Inferior parietal cortex (tissue), 1 donor: ENCODE measurements around the gene JADE1.

Source experiments
- DNase-seq: peaks from one replicate; pipeline ENCODE4 v3.0.0-alpha.2; 2016; ENCODE audit errors: extremely low spot score

Gene JADE1

DNA sequence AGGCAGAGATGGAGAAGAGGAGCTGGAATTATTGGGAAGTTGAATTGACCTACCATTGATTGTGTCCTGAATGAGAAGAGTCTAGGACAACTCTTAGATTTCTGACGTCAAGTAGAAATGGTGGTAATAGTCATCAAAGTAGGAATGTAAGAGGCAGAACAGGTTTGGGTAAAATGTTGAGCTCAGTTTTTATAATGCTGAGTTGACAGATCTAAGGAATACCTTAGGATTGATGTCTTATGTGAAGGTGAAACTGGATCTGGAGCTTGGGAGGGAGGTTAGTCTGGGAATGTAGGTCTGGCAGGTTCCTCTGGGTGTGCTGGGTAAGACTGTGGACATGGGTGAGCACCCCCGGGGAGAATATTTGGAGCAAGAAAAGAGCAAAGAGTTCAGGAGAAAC is 31.9 kb downstream of the JADE1 start:
- no peak for DNase-seq

DNA sequence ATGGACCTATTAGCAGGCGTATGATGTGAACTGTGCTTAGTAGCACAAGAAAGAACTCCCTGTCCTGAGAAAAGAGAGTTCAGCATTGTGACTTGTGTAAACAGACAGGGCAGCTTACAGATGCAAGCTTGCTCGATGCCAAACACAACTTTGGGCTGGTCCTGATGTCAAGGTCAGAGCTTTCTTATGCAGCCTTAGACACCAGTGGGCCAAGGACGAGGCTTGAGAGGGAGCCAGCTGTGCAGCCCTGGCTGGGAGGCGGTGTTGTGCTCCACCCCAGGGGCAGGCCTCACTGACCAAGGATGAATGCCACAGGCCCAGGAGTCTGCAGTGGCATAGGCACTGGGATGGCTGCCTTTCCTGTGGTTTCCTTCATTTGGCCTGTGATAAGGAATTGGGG is 35.4 kb downstream of the JADE1 start:
- DNase-seq: no peak

DNA sequence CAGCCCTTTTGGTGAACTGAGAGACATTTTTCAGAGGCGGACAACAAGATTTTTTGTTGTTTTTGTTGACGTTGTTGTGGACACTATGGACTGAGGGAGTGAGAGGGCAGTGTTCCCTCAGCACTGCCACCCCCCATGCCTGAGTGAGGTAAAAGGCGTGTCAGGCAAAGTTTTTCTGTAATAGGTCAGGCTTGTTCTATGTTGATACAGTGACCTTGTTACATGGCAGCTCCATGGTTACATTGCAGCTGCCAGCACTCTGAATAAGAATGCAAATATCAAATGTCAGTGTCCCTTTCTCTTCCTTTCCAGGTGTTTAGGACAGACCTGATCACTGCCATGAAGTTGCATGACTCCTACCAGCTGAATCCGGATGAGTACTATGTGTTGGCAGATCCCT is 36.6 kb downstream of the JADE1 start:
- DNase-seq: no peak

DNA sequence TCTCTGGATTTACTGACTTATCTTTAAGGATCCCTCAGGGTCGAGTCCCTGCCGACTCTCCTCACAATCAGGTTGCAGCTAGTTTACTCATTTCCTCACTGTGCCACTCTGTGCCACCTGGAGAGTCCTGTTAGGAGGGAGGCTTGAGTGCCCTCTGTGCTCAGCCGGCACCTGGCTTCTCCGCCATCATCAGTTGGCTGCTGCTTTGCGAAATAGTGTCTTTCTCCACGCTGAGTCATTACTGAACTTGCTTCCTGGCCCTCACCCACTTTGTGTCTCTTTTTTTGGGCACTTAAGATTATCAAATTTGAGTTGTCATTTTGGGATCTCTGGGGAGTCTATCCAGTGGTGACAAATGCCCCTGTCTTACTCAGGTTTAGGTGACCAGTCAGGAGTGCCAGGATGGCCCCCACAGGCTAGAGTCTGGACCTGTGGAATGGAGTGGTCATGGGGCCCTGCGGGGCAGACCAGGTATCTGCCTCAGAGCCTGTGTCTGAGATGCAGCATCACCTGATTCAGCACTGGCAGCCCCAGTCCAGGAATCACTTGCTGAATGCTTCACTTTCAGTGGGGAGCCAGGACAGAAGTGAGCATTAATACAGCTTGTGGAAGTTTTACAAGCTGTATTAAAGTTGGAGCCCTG is 37.7 kb downstream of the JADE1 start:
- no peak for DNase-seq

DNA sequence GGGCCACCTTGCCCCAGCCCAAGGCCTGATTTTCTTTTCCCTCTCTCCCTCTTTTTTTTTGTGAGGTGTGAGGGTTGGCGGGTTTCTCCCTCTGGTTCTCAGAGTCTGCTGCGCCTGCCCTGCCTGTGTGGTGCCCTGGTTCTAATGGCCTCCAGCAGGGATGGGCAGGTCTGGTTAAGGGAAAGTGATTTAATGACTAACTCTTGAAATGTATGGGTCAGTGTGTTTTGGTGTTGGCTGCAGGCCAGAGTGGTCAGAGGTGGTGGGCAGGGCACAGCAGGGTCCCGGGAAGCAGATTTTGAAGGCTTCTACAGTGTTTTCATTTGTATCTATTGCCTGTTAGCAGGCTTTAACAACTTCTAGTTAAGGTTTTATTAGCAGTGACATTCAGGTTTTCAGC is 39.0 kb downstream of the JADE1 start:
- DNase-seq: no peak

DNA sequence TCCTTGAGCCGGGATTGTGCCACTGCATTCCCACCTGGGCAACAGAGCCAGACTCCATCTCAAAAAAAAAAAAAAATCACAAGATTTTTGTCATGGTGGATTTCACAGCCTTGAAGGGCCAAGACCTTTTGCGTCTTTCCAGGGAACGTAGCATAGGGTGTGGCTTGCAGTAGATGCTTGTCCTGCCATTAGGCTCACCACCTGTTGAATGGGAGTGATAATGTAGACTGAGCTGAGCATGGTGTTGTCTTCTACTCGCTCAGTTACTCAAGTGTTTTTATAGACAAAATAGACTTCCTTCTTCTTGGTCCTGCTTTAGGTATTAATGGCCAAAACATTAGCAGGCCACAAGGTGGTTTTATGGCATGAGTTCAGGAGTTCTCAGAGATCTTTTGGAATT is 40.8 kb downstream of the JADE1 start:
- no peak for DNase-seq

DNA sequence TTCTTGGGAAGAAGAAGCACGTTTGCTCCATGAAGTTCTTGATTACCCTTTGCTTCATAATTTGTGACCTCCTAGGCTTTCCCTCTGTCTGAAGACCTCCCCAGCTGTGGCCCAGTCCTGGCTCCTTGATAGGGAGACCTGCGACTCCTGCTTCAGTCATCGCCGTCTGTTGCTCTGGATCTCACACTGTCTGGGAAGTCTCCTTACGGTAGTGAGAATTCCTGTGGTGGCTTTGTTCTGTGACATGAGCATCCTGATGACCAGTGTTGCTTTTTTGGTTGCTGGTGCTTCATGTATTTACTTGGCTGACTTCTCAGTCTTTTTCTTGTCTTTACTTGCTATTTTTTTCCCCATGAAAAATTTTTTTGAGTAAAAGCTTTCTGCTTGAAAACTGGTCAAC is 44.2 kb downstream of the JADE1 start:
- DNase-seq: no peak

DNA sequence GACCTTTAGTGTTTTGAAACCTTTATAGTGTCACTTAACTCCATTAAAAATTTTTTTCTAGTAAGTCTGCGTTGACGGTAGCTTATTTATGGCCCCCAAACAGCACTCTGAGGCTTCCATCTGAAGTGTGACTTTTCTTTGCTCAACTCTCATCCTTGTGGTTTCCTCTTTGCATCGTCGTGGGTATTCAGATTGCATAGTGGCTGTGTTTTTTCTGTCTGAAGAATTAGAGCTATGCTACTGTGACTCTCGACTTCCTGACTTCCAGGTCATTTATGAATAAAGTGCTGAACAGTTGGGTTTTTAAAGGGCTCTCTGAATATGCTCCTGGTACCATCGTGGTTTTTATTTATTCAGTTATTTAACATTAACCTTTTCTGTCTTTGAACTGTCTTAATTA is 44.9 kb downstream of the JADE1 start:
- no peak for DNase-seq

DNA sequence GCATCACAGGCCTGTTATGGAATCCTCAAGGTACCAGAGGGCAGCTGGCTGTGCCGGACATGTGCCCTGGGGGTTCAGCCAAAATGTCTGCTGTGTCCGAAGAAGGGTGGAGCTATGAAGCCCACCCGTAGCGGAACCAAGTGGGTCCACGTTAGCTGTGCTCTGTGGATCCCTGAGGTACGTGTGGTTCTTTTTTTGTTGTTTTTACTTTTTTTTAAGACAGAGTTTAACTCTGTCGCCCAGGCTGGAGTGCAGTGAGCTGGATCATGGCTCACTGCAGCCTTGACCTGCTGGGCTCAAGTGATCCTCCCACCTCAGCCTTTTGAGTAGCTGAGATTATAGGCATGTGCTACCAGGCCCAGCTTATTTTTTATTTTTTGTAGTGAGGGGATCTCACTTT is 46.1 kb downstream of the JADE1 start:
- DNase-seq: no peak

DNA sequence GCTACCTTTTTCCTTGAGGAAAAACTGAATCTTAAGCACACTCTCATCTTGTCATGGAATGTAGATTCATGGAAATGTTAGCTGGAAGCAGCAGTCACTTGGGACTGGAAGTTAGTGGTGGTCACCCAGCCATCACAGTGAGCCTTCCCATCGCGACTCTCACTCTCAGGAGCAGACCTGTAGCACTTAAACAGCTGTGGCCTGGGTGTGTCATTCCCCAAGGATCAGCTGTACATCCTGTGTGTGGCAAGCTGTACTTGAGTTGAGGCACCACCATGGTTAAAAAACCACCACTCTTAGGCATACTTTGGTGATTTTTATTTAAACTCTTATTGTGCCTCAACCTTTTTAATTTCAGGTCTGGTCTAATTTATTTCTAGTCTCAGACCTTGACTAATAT is 46.7 kb downstream of the JADE1 start:
- no peak for DNase-seq

DNA sequence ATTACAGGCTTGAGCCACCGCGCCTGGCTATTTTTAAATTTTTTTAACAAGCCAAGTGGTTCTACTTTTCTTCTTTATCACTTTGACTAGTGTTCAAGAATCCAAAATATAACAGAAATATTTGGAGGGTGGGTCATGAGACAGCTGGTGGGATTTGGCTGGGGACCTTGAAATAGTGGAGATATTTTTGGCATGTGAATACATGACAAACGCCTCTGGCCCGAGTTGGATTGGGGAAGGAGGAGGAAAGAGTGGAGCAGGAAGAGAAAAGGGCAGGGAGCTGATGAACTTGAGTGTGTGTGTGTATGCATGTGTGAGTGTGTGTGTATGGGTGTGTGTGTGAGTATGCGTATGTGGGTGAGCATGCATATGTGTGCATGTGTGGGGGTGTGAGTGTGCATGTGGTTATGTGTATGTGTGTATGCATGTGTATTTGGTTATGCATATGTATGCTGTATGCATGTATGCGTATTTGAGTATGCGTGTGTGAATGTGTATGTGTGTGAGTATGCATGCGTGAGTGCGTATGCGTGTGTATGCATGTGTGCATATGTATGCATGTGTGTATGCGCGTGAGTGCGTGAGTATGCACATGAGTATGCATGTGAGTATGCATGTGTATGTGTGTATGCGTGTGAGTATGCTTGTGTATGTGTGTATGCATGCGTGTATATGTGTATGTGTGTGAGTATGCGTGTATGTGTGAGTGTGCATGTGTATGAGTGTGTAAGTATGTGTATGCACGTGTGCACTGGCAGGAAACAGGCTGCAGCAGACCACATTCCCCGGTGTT is 49.6 kb downstream of the JADE1 start:
- no peak for DNase-seq

DNA sequence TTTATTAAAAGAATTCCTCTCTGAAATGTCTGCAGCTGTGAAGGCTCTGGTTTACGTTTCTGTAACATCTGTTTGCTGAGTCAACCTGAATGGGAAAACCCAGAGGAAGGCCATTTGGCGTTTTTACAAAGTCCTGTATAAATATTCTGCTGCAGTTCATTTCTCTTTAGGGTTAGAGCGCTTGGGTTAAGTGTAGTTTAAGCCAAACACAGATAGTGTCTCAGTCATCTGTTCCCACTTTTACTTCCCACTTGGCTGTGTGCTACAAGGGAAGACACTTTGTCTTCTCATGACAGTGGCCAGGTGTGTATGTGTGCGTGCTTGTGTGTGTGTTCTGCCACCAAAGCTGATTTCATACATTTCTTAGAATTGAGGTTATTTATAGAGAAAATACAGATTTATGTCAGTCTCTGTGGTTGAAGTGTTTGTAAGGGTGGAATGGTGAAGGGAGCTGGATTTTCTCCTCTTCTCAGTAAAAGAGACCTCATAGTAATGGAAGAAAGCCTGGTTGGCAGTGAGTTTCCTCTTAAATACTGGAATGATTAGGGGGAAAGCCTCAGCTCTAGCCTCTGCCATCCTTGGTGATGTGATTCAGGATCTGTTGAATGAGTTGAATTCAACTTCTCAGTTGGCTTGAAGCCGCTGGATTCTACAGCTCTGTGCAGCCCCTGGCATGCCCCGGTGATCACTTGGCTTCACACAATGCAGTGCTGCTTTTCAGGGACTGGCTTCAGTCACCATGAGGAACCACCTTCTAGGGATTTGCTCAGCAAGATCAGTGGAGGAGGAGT is 50.6 kb downstream of the JADE1 start:
- DNase-seq: no peak

DNA sequence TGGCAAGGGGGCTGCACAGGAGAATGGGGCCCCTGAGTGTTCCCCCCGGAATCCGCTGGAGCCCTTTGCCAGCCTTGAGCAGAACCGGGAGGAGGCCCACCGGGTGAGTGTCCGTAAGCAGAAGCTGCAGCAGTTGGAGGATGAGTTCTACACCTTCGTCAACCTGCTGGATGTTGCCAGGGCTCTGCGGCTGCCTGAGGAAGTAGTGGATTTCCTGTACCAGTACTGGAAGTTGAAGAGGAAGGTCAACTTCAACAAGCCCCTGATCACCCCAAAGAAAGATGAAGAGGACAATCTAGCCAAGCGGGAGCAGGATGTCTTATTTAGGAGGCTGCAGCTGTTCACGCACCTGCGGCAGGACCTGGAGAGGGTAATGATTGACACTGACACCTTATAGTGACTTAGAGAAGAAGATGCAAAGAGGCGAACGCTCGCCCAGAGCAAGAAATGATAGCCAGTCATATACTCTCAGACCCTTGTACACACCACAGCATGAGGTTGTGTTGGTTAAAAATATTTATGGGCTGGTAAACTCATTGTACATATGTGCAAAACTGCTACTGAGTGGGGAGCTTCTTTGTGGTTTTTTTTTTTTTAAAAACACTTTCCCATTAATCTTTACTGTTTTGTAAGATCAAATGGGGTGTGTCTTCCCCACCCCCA is 52.5 kb downstream of the JADE1 start:
- no peak for DNase-seq

DNA sequence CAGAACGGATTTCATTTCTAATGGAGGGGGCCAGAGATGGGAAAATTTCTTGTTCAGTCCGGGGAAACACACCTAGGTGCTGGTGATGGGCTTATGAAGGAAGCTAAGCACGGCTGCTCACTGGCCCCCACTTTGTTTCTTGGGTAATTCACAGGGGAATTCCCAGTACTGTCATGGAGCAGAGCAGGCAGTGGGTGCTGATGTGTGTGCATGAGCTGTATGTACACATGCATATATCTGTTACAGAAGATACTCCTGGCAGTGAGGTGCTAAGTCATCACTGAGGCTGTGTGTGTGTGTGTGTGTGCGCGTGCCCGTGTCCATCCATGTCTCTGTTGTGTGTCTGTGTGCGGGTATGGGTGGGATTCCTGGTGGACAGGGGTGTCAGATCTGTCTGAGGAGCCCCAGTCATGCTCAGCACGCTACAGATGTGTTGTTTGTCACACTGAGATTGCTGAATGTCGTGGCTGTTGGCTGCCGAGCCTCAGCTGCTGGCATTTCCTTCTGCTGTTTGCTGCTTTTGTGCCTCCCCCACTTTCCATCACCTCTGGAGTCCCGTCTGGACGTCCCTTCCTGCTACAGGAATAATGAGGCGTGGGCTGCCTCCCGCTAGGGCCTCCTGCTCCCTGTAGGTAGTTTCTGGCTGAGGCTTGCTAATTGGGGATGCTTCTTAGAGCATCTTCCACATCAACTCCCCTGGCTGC is 53.3 kb downstream of the JADE1 start:
- no peak for DNase-seq

DNA sequence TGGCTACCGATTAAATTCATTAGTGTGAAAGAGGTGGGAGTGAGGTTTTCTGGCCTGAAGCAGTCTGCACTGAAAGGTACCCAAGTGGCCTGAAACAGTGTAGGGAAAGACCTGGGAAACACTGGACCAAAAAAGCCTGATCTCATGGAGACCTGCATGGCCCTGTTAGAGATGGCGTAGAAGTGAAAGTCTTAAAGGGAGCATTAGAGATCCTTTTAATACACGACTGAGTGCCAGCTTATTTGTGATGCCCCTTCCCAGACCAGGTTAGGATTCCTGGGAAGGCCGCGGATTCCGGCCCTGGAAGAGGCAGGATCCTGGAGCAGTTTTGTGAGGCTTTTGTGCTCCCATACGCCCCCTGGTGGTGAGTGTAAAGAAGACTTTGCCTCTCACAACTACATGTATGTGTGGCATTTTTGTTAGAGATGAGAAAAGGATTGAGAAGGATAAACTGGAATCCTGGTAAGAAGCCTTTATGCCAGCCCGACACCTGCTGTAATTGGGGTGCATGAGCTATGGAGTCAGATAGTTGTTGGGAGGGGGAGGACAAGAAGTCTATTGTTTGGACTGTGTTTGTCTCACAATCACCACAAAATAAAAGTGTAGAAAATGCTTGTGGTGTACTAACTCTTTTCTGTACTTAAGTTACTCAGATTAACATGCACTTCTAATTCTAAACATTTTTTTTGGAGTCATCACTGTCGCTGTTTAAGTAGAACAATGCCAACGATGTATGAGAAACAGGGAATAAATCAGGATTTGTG is 54.0 kb downstream of the JADE1 start:
- DNase-seq: peak; percentile 93

DNA sequence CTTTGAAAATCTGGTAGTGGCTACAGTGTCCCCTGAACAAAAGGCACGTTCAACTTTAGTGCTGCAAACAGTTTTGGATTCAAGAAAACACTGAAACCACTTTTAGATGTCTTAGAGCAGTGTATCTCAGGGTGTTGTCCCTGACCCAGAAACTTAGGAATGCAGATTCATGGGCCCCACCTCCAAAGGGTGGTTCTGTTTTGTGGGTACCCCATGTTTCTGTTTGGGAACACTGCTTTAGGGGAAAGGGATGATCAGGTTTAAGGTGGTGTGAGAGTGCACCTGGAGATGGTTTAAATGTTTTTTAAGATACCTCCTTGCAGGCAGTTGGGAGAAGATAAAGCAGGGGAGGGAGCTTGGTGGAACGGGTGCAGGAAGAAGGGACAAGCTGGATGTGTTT is 55.6 kb downstream of the JADE1 start:
- DNase-seq: no peak

DNA sequence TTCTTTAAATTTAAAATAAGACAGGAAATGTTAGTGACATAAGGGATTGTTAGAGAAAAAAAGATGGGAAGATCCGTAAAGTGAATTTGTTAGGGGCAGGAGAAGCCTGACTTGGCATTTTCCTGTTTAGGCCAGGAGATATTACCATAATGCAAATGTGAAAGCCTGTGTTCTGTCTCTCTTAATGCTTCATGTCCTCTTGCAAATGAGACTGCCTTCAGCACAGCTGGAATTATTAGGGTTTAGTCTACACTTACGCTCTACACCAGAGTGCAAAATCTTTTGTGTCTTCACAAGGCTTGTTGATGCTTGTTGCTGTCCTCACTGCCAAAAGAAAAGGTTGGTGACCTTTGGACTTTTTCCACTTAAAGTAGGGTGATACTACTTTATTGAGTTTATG is 56.8 kb downstream of the JADE1 start:
- DNase-seq: no peak

DNA sequence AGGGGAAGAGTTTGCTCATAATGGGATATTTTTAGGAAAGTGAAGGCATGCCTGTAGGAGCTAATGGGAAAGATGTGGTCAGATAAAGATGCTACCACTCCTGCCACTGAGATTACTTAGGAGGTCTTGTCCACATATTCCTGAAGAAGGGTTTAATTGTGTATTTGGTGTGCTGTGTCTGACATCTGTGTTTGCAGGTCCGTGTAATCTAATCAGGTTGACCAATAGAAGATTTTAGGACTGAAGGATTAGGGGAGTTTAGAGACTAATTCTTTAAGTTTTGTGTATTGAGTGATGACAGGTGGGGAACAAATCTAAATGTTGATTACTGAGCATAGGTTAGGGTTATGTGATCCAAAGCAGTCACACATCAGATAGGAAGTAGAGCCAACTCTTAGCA is 57.2 kb downstream of the JADE1 start:
- no peak for DNase-seq

DNA sequence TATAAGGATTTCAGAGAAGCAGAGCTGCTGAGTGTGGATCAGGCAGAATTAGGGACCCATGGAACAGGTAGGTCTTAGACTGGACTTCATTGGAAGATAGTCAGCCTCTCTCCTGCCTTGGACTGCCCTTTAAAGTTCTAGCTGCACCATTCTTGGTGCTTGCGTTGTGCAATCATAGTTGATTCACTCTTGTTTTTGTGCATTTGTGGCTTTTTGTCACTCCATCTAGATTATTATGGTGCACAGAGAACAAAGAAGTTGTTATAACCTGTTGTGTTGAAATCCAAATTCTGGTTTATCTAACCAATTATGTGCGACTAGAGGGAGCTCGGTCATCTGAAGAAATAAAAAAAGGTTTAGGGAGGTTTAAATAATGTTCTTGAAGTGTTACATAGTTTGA is 59.3 kb downstream of the JADE1 start:
- DNase-seq: no peak

DNA sequence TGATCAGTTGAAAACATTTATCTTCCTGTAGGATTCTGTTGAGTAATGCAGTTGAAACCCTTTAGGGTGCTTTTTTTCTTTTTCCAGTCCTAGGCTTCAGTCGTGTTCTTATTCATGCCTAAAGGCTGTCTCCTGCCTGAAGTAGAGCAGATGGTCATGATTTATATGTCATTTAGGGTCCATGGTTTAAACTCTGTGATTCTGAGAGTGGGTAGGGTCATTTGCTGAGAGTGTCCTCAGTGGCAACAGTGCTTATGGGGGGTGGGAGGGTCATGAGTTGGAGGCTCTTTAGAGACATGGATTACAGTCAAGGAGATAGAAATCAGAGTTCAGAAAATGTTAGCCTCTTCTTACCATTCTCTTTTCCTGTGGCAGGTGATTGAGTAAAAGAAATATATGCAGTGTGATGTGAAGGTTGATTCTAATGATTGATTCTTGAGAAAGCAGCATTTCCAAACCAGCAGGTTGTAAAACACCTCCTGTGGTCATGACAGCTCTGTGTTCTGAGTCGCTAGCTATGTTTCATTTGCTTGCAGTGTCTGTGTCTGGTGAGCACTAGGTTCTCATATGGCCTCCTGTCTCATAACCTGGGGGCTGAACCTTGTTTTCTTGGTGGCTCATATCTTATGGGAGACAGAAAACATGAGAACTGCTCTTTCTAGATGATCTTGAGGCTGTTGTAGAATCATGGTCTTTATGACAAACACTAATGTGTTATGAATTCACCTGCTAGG is 60.4 kb downstream of the JADE1 start:
- no peak for DNase-seq
